HCT116 (cell line): ENCODE measurements around the gene NR2E1. TPM values are rescaled to one million over a fixed set of nuclear protein-coding genes. Genes with fewer than 3 reads are reported as not detected.

ENCODE experiments used
- ATAC-seq: fragments of 200-7000 bp; cut with Tn5 transposase; 2 replicates; pipeline ENCODE4 v1.9.1; 2020; ENCODE audit warnings: mild to moderate bottlenecking, moderate library complexity
- BruUV-seq: library from RNA; stranded (reverse); fragments of 400-500 nt; replicated peaks from 2 replicates; lab custom pipeline; 2021; lab: Mats Ljungman, UMichigan
- CTCF ChIA-PET: fragments of 300-600 bp; sonication (Branson Sonifier 250); formaldehyde crosslinking; loops from one replicate; lab custom pipeline; 2021; ENCODE audit warnings: antibody characterized with exemption; lab: Charles Lee
- POLR2A ChIA-PET: fragments of 300-600, 350-600 bp; sonication (Branson Sonifier 250); formaldehyde crosslinking; loops from one replicate; lab custom pipeline; 2021; ENCODE audit warnings: antibody characterized with exemption; lab: Charles Lee
- RAD21 ChIA-PET, 2 experiments: fragments of 300-600 bp; sonication (Branson Sonifier 250); formaldehyde crosslinking; loops; one replicate each; lab custom pipeline; 2023; ENCODE audit warnings: low total read pairs in 2 of 2; ENCODE audit not compliant: uncharacterized antibody in 2 of 2, unreplicated experiment in 2 of 2, low non-redundant PET in 1 of 2; lab: Charles Lee
- DNase-seq: peaks from one replicate; pipeline ENCODE4 v3.0.0-alpha.2; 2010; ENCODE audit warnings: low read depth, low spot score
- H2AFZ ChIP-seq: fragments of 200-600 bp; shearing (Covaris generic), sonication (generic); 2 replicates; pipeline ENCODE4 v1.6.1; 2017; ENCODE audit warnings: low read depth, mixed run types, mixed read lengths, antibody characterized with exemption, low read length; ENCODE audit not compliant: poor library complexity, severe bottlenecking
- H3K27ac ChIP-seq: 2 replicates; pipeline ENCODE4 v1.5.1; 2012; ENCODE audit warnings: low read depth, low read length
- H3K27me3 ChIP-seq: fragments of 200-600 bp; sonication (generic); 2 replicates; pipeline ENCODE4 v1.6.1; 2016; ENCODE audit warnings: mixed run types, low read length, mixed read lengths; ENCODE audit not compliant: insufficient read depth
- H3K36me3 ChIP-seq, 2 experiments: fragments of 200-500 bp in 1 of 2; fragments of 200-600 bp in 1 of 2; sonication (Bioruptor generic) in 1 of 2; sonication (generic) in 1 of 2; 2 replicates each; pipeline versions ENCODE4 v1.5.1 to v1.6.1; 2014 to 2016; ENCODE audit warnings: low read length in 2 of 2, inconsistent platforms in 1 of 2, mixed read lengths in 1 of 2, mixed run types in 1 of 2; ENCODE audit not compliant: insufficient read depth in 2 of 2, control insufficient read depth in 1 of 2
- H3K4me1 ChIP-seq, 2 experiments: fragments of 200-600 bp in 1 of 2; sonication (generic) in 1 of 2; 2 replicates each; pipeline versions ENCODE4 v1.5.1 to v1.6.1; 2012 to 2017; ENCODE audit warnings: low read length in 2 of 2, inconsistent platforms in 1 of 2, mild to moderate bottlenecking in 1 of 2, mixed read lengths in 1 of 2, mixed run types in 1 of 2, moderate library complexity in 1 of 2; ENCODE audit not compliant: insufficient read depth in 2 of 2, control insufficient read depth in 1 of 2
- H3K4me2 ChIP-seq: fragments of 200-600 bp; sonication (generic); 2 replicates; pipeline ENCODE4 v1.6.1; 2017; ENCODE audit warnings: mixed run types, low read length, mixed read lengths
- H3K4me3 ChIP-seq, 2 experiments: fragments of 200-600 bp in 1 of 2; sonication (generic) in 1 of 2; replicated peaks in 1 of 2; 2 replicates each; pipeline ENCODE4 v1.5.1; 2011 to 2016; ENCODE audit warnings: low read length in 2 of 2, control low read depth in 1 of 2, low read depth in 1 of 2, mild to moderate bottlenecking in 1 of 2, mixed read lengths in 1 of 2, mixed run types in 1 of 2
- H3K79me2 ChIP-seq: fragments of 200-600 bp; sonication (generic); 2 replicates; pipeline ENCODE4 v1.6.1; 2017; ENCODE audit warnings: mild to moderate bottlenecking, mixed run types, low read length, moderate library complexity, mixed read lengths; ENCODE audit not compliant: insufficient read depth
- H3K9ac ChIP-seq: fragments of 200-600 bp; sonication (generic); 2 replicates; pipeline ENCODE4 v1.6.1; 2016; ENCODE audit warnings: low read length, mixed read lengths
- H3K9me2 ChIP-seq: fragments of 200-600 bp; sonication (generic), shearing (Covaris generic); 2 replicates; pipeline ENCODE4 v1.6.1; 2017; ENCODE audit warnings: mixed run types, mild to moderate bottlenecking, moderate library complexity; ENCODE audit not compliant: insufficient read depth
- H3K9me3 ChIP-seq, 2 experiments: fragments of 200-500 bp in 1 of 2; fragments of 200-600 bp in 1 of 2; sonication (Bioruptor generic) in 1 of 2; sonication (generic) in 1 of 2; 2 replicates each; pipeline ENCODE4 v1.6.1; 2014 to 2017; ENCODE audit warnings: low read length in 2 of 2, mixed read lengths in 2 of 2, inconsistent platforms in 1 of 2, low read depth in 1 of 2, mild to moderate bottlenecking in 1 of 2, mixed run types in 1 of 2, moderate library complexity in 1 of 2; ENCODE audit not compliant: control insufficient read depth in 1 of 2, insufficient read depth in 1 of 2
- H4K20me1 ChIP-seq: fragments of 200-600 bp; sonication (generic), shearing (Covaris generic); 2 replicates; pipeline ENCODE4 v1.6.1; 2017; ENCODE audit warnings: mixed run types, mild to moderate bottlenecking, moderate library complexity; ENCODE audit not compliant: insufficient read depth
- ATF3 ChIP-seq: IDR thresholded peaks from 2 replicates; pipeline ENCODE4 v1.6.1; 2012
- CBX3 ChIP-seq: IDR thresholded peaks from 2 replicates; pipeline ENCODE4 v1.6.1; 2012; ENCODE audit warnings: low read depth
- CEBPB ChIP-seq: IDR thresholded peaks from 2 replicates; pipeline ENCODE4 v1.6.1; 2012; ENCODE audit warnings: low read depth
- EZH2phosphoT487 ChIP-seq: fragments of 200-600 bp; IDR thresholded peaks from 2 replicates; pipeline ENCODE4 v1.6.1; 2018; ENCODE audit warnings: antibody characterized with exemption, borderline replicate concordance
- FOSL1 ChIP-seq: IDR thresholded peaks from 2 replicates; pipeline ENCODE4 v1.6.1; 2012; ENCODE audit warnings: low read depth
- JUND ChIP-seq: IDR thresholded peaks from 2 replicates; pipeline ENCODE4 v1.6.1; 2012
- POLR2A ChIP-seq: IDR thresholded peaks from 2 replicates; pipeline ENCODE4 v1.7.0; 2011; ENCODE audit warnings: borderline replicate concordance; ENCODE audit not compliant: insufficient read depth, insufficient read length; ENCODE audit errors: extremely low read depth
- SIN3A ChIP-seq: IDR thresholded peaks from 2 replicates; pipeline ENCODE4 v1.6.1; 2012; ENCODE audit warnings: low read depth
- SP1 ChIP-seq: IDR thresholded peaks from 2 replicates; pipeline ENCODE4 v1.6.1; 2012; ENCODE audit warnings: low read depth
- SRF ChIP-seq: IDR thresholded peaks from 2 replicates; pipeline ENCODE4 v1.6.1; 2012; ENCODE audit warnings: low read depth
- ZBTB33 ChIP-seq: IDR thresholded peaks from 2 replicates; pipeline ENCODE4 v1.6.1; 2011; ENCODE audit warnings: mild to moderate bottlenecking, low read length, moderate library complexity; ENCODE audit not compliant: insufficient replicate concordance; ENCODE audit errors: extremely low read depth
- intact Hi-C: fragments of 100-400 bp; cut with micrococcal nuclease; formaldehyde crosslinking; loops from 2 replicates; pipeline ENCODE4 v1.10.0; 2022
- total RNA-seq: library from RNA; stranded (reverse); gene quantifications from one replicate; pipeline ENCODE4 v1.2.1, GENCODE V29; 2021; ENCODE audit not compliant: unreplicated experiment
- TF ChIP-seq, protein P1 (sequence below): IDR thresholded peaks from 2 replicates; pipeline ENCODE4 v1.6.1; 2012; ENCODE audit warnings: low read depth
- TF ChIP-seq, protein P2 (sequence below): IDR thresholded peaks from 2 replicates; pipeline ENCODE4 v1.6.1; 2012

Gene NR2E1
- total RNA-seq, 1 experiment from 2014 or later, result not detected

DNA sequence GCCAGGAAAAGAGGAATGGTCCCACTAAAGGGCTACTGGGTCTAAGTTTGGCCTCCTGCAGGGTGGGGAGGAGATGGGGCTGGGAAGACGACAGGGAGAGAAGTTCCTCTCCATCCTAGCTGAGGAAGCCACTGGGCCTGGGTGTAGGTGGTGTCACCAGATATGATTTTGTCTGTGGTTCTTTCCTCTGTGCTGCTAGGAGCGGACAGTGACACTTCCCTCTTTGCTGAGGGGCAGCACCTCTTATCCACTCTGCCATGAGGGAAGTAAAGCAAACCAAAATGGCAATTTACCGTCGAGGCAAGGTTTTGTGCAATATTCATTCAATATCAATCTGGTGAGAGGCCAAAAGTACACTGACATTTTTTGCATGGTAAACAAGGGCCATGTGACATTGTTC, 33.0 kb upstream of the NR2E1 start:
- H2AFZ ChIP-seq, result peak overlapping the region; percentile 100
- no peak for TF ChIP-seq CEBPB
- TF ChIP-seq, protein P1, sequence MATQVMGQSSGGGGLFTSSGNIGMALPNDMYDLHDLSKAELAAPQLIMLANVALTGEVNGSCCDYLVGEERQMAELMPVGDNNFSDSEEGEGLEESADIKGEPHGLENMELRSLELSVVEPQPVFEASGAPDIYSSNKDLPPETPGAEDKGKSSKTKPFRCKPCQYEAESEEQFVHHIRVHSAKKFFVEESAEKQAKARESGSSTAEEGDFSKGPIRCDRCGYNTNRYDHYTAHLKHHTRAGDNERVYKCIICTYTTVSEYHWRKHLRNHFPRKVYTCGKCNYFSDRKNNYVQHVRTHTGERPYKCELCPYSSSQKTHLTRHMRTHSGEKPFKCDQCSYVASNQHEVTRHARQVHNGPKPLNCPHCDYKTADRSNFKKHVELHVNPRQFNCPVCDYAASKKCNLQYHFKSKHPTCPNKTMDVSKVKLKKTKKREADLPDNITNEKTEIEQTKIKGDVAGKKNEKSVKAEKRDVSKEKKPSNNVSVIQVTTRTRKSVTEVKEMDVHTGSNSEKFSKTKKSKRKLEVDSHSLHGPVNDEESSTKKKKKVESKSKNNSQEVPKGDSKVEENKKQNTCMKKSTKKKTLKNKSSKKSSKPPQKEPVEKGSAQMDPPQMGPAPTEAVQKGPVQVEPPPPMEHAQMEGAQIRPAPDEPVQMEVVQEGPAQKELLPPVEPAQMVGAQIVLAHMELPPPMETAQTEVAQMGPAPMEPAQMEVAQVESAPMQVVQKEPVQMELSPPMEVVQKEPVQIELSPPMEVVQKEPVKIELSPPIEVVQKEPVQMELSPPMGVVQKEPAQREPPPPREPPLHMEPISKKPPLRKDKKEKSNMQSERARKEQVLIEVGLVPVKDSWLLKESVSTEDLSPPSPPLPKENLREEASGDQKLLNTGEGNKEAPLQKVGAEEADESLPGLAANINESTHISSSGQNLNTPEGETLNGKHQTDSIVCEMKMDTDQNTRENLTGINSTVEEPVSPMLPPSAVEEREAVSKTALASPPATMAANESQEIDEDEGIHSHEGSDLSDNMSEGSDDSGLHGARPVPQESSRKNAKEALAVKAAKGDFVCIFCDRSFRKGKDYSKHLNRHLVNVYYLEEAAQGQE, result no peak
- no peak for TF ChIP-seq SRF
- no peak for TF ChIP-seq ATF3
- no peak for TF ChIP-seq POLR2A
- TF ChIP-seq FOSL1, result no peak
- no peak for TF ChIP-seq ZBTB33
- TF ChIP-seq CBX3, result no peak
- TF ChIP-seq EZH2phosphoT487, result no peak
- no peak for TF ChIP-seq SIN3A
- no peak for TF ChIP-seq SP1
- TF ChIP-seq JUND, result no peak
- TF ChIP-seq, protein P2, sequence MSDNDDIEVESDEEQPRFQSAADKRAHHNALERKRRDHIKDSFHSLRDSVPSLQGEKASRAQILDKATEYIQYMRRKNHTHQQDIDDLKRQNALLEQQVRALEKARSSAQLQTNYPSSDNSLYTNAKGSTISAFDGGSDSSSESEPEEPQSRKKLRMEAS, result no peak
- peaks cover 13 to 21% of the 10 kb centered on the region in 2 experiments; a peak in 3 of 4 replicates for H3K4me1 ChIP-seq
- BruUV-seq, result no TSS peak
- H3K9me3 ChIP-seq, result no peaks in the 10 kb centered on the region
- no peaks in the 10 kb centered on the region for H3K79me2 ChIP-seq
- ChIA-PET CTCF (no interaction called here), RAD21 (no interaction called here), POLR2A (no interaction called here)
- no peaks in the 10 kb centered on the region for H3K9me2 ChIP-seq
- H3K27me3 ChIP-seq, result no peaks in the 10 kb centered on the region
- no peak overlapping the region for H3K4me3 ChIP-seq
- intact Hi-C loops, result no loop called here
- H3K36me3 ChIP-seq, result no peaks in the 10 kb centered on the region
- H3K4me2 ChIP-seq, result peak overlapping the region; percentile 92
- DNase-seq, result no peak
- ATAC-seq, result no peak
- H4K20me1 ChIP-seq, result no peaks in the 10 kb centered on the region
- H3K27ac ChIP-seq, result no peak overlapping the region
- H3K9ac ChIP-seq, result no peak overlapping the region
